Heart right ventricle (tissue), 16 donors: ENCODE results near the gene SOX18. TPM values are rescaled to one million over a fixed set of nuclear protein-coding genes. Genes with fewer than 3 reads are reported as not detected.
A peak's percentile ranks its signal among the peaks of the same experiment; 100 is the strongest.

ENCODE experiments used
- ATAC-seq, 8 donors: fragments of 200-7000 bp; cut with Tn5 transposase; one replicate each; pipeline ENCODE4 v1.9.1; 2020; ENCODE audit warnings: mild to moderate bottlenecking in 8 of 8, moderate library complexity in 8 of 8, moderate number of reproducible peaks in 1 of 8
- DNase-seq, 2 donors: peaks; one replicate each; pipeline ENCODE4 v3.0.0-alpha.2; 2020
- H3K27ac ChIP-seq, 10 donors: fragments of 200-600 bp; sonication (generic) in 2 of 10; one replicate each; pipeline versions ENCODE4 v1.5.0 to v1.8.0; 2020 to 2022; ENCODE audit warnings: mild to moderate bottlenecking in 3 of 10
- H3K27me3 ChIP-seq, 7 donors: fragments of 200-600 bp; one replicate each; pipeline ENCODE4 v1.8.0; 2021 to 2022; ENCODE audit warnings: mild to moderate bottlenecking in 2 of 7
- H3K36me3 ChIP-seq, 9 donors: fragments of 200-600 bp; sonication (generic) in 1 of 9; one replicate each; pipeline versions ENCODE4 v1.5.0 to v1.8.0; 2020 to 2022; ENCODE audit warnings: mild to moderate bottlenecking in 2 of 9
- H3K4me1 ChIP-seq, 9 donors: fragments of 200-600 bp; sonication (generic) in 1 of 9; one replicate each; pipeline versions ENCODE4 v1.5.0 to v1.8.0; 2020 to 2022; ENCODE audit warnings: mild to moderate bottlenecking in 4 of 9
- H3K4me3 ChIP-seq, 10 donors: fragments of 200-600 bp; sonication (generic) in 2 of 10; one replicate each; pipeline versions ENCODE4 v1.5.0 to v1.8.0; 2020 to 2022; ENCODE audit warnings: mild to moderate bottlenecking in 7 of 10, moderate library complexity in 2 of 10
- H3K9me3 ChIP-seq, 11 donors: fragments of 200-600 bp in 10 of 11; sonication (generic) in 2 of 11; one replicate each; pipeline versions ENCODE4 v1.5.0 to v1.8.0; 2013 to 2022; ENCODE audit warnings: mild to moderate bottlenecking in 2 of 11, control low read depth in 1 of 11, moderate library complexity in 1 of 11
- CTCF ChIP-seq, 9 donors: fragments of 200-600 bp; sonication (generic) in 2 of 9; IDR thresholded peaks; one replicate each; pipeline versions ENCODE4 v1.5.0 to v1.8.0; 2021 to 2022; ENCODE audit warnings: antibody characterized with exemption in 9 of 9, mild to moderate bottlenecking in 5 of 9, moderate library complexity in 1 of 9
- WGBS, 2 donors: extraction: QIAGEN DNeasy Blood & Tissue Kit; methylation state at CpG; one replicate each; pipeline ENCODE4 v1.1.7; 2013; ENCODE audit warnings: inconsistent platforms in 1 of 2; 5-methylcytosine and 5-hydroxymethylcytosine counted together
- intact Hi-C, 10 donors: fragments of 100-400 bp; cut with DNase I; formaldehyde crosslinking; loops; one replicate each; pipeline versions ENCODE4 v1.11.1 to v1.14.2; 2022
- polyA plus RNA-seq, 2 donors: library from polyadenylated mRNA; stranded (reverse); fragments of 200-250 nt; gene quantifications; one replicate each; pipeline ENCODE4 v1.2.3, GENCODE V29; 2013
- total RNA-seq, 10 donors: library from RNA; stranded (reverse); fragmentation: NEBNext Ultra II Directional in 3 of 10; extraction: Animal tissue kit (Norgen Biotek cat#: 25700) in 3 of 10; gene quantifications; one replicate each; pipeline versions ENCODE4 v1.2.1 to v1.2.4, GENCODE V29; 2021 to 2023
- donor health status: Arrhythmogenic right ventricular cardiomyopathy.
- donor health status: ischemic (EF 13 %, LVEDD 7.1; RV severe dilation, severe dysfunction).
- donor health status: healthy with polysubstance abuse.
- donor health status: DM: no; HTN: yes; CAD: no.
- donor health status: DM: no; HTN: no; CAD: no.
- donor health status: ischemic (EF 25% LVEDD 6.9; RV normal size, moderate dysfunction).
- donor health status: ischemic (EF 25% LVEDD 5.7; RV mildly dilated, moderate dysfunction).
- donor health status: healthy.
- donor health status: DM: yes; HTN: yes; CAD: no.
- donor health status: Ischemic cardiomyopathy.
- donor health status: ischemic (EF 35%, LVEDD 5.7; RV mildly dilated, moderate dysfunction).
- donor health status: nonischemic (EF 11% LVEDD 7.7; RV severe dilation, severe dysfunction).
- donor health status: DM: yes; HTN: yes; CAD: no.
- donor health status: PGD.
- donor health status: ischemic (EF 29% LVEDD 5.4; RV normal size, mild dysfunction).
- donor health status: nonischemic (EF 23%, LVEDD 6.1; RV moderate dilation, normal function).

Gene SOX18
- total and polyA plus RNA-seq, 12 donors: 23.5 to 129 (median 51.9) TPM

GRCh38 chr20:64069614-64070243, 20.3 kb upstream of the SOX18 start:
- H3K4me3 ChIP-seq: no peak overlapping the region
- no peak for DNase-seq
- H3K36me3 ChIP-seq: peaks cover 0 to 48% (median 0%) of the 10 kb centered on the region in 9 donors
- H3K9me3 ChIP-seq: no peaks in the 10 kb centered on the region
- H3K4me1 ChIP-seq: peaks cover 0 to 24% (median 6%) of the 10 kb centered on the region in 9 donors
- H3K27ac ChIP-seq: no peak overlapping the region
- TF ChIP-seq CTCF (IDR thresholded peaks at IDR 0.05): peak; percentile 36 to 80 (median 67)
- WGBS, 2 donors: 57 to 63% methylated on average over 14 of the region's 14 CpGs
- intact Hi-C loops: loop anchor here in 1 of 10 donors (5.0 kb wide), 1 partner anchor 87 kb away; the partner anchor contains the start of gene PRPF6
- no peaks in the 10 kb centered on the region for H3K27me3 ChIP-seq
- ATAC-seq: peak in 3 of 8 donors; percentile 5 to 23 (median 17)

GRCh38 chr20:64069209-64069613, 19.8 kb upstream of the SOX18 start:
- TF ChIP-seq CTCF (IDR thresholded peaks at IDR 0.05): no peak
- Histone ChIP-seq H3K9me3 (no peaks in the 10 kb centered on the region), H3K4me1 (peaks cover 3 to 29% (median 11%) of the 10 kb centered on the region in 9 donors), H3K27me3 (no peaks in the 10 kb centered on the region), H3K27ac (no peak overlapping the region), H3K36me3 (peaks cover 0 to 43% (median 0%) of the 10 kb centered on the region in 9 donors), H3K4me3 (no peak overlapping the region)
- DNase-seq (no peak), ATAC-seq (no peak)
- WGBS, 2 donors: 92 to 93% methylated on average over 20 of the region's 20 CpGs
- intact Hi-C loops: loop anchor here in 1 of 10 donors (5.0 kb wide), 1 partner anchor 87 kb away; the partner anchor contains the start of gene PRPF6

GRCh38 chr20:64068386-64069208, 19.2 kb upstream of the SOX18 start:
- no peak for DNase-seq
- intact Hi-C loops: loop anchor here in 1 of 10 donors (5.0 kb wide), 1 partner anchor 86 kb away; the partner anchor contains the start of gene PRPF6
- no peak overlapping the region for H3K27ac ChIP-seq
- no peak for ATAC-seq
- H3K27me3 ChIP-seq: no peaks in the 10 kb centered on the region
- peaks cover 5 to 35% (median 17%) of the 10 kb centered on the region in 9 donors for H3K4me1 ChIP-seq
- TF ChIP-seq CTCF (IDR thresholded peaks at IDR 0.05): no peak
- no peak overlapping the region for H3K4me3 ChIP-seq
- no peaks in the 10 kb centered on the region for H3K9me3 ChIP-seq
- peaks cover 0 to 37% (median 0%) of the 10 kb centered on the region in 9 donors for H3K36me3 ChIP-seq
- WGBS, 2 donors: 79 to 81% methylated on average over 12 of the region's 12 CpGs

GRCh38 chr20:64067733-64068307, 18.4 kb upstream of the SOX18 start:
- Histone ChIP-seq H3K9me3 (no peaks in the 10 kb centered on the region), H3K27ac (no peak overlapping the region), H3K4me3 (no peak overlapping the region), H3K4me1 (peaks cover 5 to 39% (median 19%) of the 10 kb centered on the region in 9 donors), H3K36me3 (peaks cover 0 to 29% (median 0%) of the 10 kb centered on the region in 9 donors), H3K27me3 (no peaks in the 10 kb centered on the region)
- no peak for TF ChIP-seq CTCF (IDR thresholded peaks at IDR 0.05)
- intact Hi-C loops: loop anchor here in 1 of 10 donors (5.0 kb wide), 1 partner anchor 86 kb away; the partner anchor contains the start of gene PRPF6
- ATAC-seq: no peak
- DNase-seq: no peak
- WGBS, 2 donors: 77 to 80% methylated on average over 12 of the region's 12 CpGs
